Upper lobe of left lung (tissue), 6 donors: ENCODE measurements around the gene BCOR. TPM values are rescaled to one million over a fixed set of nuclear protein-coding genes. Genes with fewer than 3 reads are reported as not detected.

Experiments used
- ATAC-seq, 2 donors: fragments of 200-7000 bp; cut with Tn5 transposase; one replicate each; pipeline ENCODE4 v1.9.1; 2022; ENCODE audit warnings: mild to moderate bottlenecking in 2 of 2, moderate library complexity in 2 of 2; ENCODE audit not compliant: low FRiP score in 2 of 2
- DNase-seq, 2 donors: peaks; one replicate each; pipeline ENCODE4 v3.0.0-alpha.2; 2019 to 2020
- H3K27ac ChIP-seq, 4 donors: fragments of 200-600 bp; sonication (generic); one replicate each; pipeline ENCODE4 v1.5.1; 2016 to 2019
- H3K27me3 ChIP-seq, 4 donors: fragments of 200-600 bp; sonication (generic); one replicate each; pipeline ENCODE4 v1.5.1; 2017 to 2019
- H3K36me3 ChIP-seq, 4 donors: fragments of 200-600 bp; sonication (generic); one replicate each; pipeline ENCODE4 v1.5.1; 2016 to 2019
- H3K4me1 ChIP-seq, 4 donors: fragments of 200-600 bp; sonication (generic); one replicate each; pipeline ENCODE4 v1.5.1; 2018 to 2019
- H3K4me3 ChIP-seq, 4 donors: fragments of 200-600 bp; sonication (generic); one replicate each; pipeline ENCODE4 v1.5.1; 2017 to 2019; ENCODE audit warnings: mild to moderate bottlenecking in 2 of 4, moderate library complexity in 1 of 4
- H3K9me3 ChIP-seq, 4 donors: fragments of 200-600 bp; sonication (generic); one replicate each; pipeline ENCODE4 v1.5.1; 2018 to 2019
- EP300 ChIP-seq, 4 donors: sonication (generic); formaldehyde crosslinking; IDR thresholded peaks; one replicate each; pipeline ENCODE4 v1.5.1; 2017; ENCODE audit warnings: antibody characterized with exemption in 4 of 4, control low read depth in 2 of 4
- POLR2A ChIP-seq, 4 donors: fragments of 450-650 bp; IDR thresholded peaks; one replicate each; pipeline ENCODE4 v1.5.1; 2016 to 2017; ENCODE audit warnings: antibody characterized with exemption in 4 of 4, mild to moderate bottlenecking in 2 of 4
- POLR2AphosphoS5 ChIP-seq, 2 donors: sonication (generic); formaldehyde crosslinking; IDR thresholded peaks; one replicate each; pipeline ENCODE4 v1.5.1; 2017; ENCODE audit warnings: antibody characterized with exemption in 2 of 2
- WGBS, 2 donors: methylation state at CpG; one replicate each; pipeline ENCODE4 v1.1.5; 2017 to 2018; 5-methylcytosine and 5-hydroxymethylcytosine counted together
- total RNA-seq, 6 donors: library from RNA; depleted of rRNA in 4 of 6; stranded (reverse); fragments of >200 nt in 4 of 6; gene quantifications; one replicate each; pipeline versions ENCODE4 v1.1.0 to v1.2.1, GENCODE V29; 2016 to 2021
- TF ChIP-seq, protein P1 (sequence below), 6 experiments: fragments of 450-650 bp in 4 of 6; fragments of 200-600 bp in 2 of 6; sonication (generic) in 2 of 6; IDR thresholded peaks; one replicate each; pipeline ENCODE4 v1.5.1; 2016 to 2019; ENCODE audit warnings: antibody characterized with exemption in 6 of 6
- donor health status: DM: no; HTN: no; CAD: no; lungs with moderate emphysema.
- donor health status: DM: no; HTN: yes; CAD: no; lungs with severe emphysema.

Gene BCOR
- total RNA-seq, 6 donors from 2014 or later, result 17.5 to 40.8 (median 25.6) TPM

DNA sequence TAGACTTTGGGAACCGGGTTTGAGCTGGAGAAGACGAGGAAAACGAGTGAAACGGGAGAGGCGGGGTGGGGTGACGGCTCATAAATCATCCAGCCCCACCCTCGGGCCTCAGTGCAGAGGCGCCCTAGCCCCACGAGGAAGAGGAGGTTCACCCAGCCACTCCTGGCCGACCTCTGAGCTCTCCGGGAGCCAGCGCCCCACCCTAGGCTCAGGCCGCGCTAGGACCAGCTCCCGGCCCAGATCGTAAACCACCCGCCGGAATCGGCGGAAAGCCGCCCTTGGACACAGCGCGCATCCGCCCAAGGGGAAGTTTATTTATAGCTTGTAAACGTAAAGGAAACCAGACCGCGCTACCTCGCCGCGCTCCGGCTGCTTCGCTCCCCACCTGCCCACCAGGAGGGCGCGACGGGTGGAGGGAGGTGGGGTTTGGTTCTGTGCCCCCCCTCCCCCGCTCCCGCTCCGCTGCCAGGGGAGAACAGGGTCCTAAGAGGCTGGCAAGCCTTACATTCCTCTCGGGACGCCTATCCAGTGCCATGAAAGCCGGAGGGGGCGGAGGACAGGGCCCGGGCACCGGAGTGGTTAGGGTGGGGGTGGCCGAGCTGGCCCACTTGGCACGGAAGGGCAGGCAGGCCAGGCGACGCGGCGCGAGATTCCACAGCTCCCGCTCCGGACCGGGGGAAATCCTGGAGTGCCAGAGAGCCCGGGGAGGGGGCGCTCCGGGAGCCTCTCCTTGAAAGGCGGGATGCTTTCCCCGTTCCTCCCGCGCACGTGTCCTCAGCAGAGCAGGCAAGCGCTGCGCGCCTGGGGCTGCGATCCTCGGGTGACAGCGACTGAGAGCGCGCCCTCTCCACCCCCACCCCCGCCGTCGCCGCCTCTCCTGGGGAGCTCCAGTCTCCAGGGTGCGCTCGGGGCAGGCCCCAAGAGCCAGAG is 84.2 kb downstream of the BCOR start:
- peak; percentile 68 to 75 for ATAC-seq
- Histone ChIP-seq H3K9me3 (peaks cover 0 to 6% (median 0%) of the 10 kb centered on the region in 4 donors), H3K36me3 (no peaks in the 10 kb centered on the region), H3K4me3 (peak overlapping the region; percentile 22 to 63 (median 54)), H3K27me3 (peaks cover 0 to 45% (median 0%) of the 10 kb centered on the region in 4 donors), H3K4me1 (peaks cover 20 to 62% (median 25%) of the 10 kb centered on the region in 4 donors), H3K27ac (peak overlapping the region; percentile 86 to 94 (median 90))
- peak; percentile 57 to 87 for DNase-seq
- TF ChIP-seq EP300 (IDR thresholded peaks at IDR 0.05) (no peak), POLR2A (IDR thresholded peaks at IDR 0.05) (no peak), POLR2AphosphoS5 (IDR thresholded peaks at IDR 0.05) (peak in 1 of 2 donors; percentile 48)
- TF ChIP-seq, protein P1, sequence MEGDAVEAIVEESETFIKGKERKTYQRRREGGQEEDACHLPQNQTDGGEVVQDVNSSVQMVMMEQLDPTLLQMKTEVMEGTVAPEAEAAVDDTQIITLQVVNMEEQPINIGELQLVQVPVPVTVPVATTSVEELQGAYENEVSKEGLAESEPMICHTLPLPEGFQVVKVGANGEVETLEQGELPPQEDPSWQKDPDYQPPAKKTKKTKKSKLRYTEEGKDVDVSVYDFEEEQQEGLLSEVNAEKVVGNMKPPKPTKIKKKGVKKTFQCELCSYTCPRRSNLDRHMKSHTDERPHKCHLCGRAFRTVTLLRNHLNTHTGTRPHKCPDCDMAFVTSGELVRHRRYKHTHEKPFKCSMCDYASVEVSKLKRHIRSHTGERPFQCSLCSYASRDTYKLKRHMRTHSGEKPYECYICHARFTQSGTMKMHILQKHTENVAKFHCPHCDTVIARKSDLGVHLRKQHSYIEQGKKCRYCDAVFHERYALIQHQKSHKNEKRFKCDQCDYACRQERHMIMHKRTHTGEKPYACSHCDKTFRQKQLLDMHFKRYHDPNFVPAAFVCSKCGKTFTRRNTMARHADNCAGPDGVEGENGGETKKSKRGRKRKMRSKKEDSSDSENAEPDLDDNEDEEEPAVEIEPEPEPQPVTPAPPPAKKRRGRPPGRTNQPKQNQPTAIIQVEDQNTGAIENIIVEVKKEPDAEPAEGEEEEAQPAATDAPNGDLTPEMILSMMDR (IDR thresholded peaks at IDR 0.05), result no peak
- 2 to 8% methylated on average over 15 to 28 of the region's 76 CpGs for WGBS, 2 donors

DNA sequence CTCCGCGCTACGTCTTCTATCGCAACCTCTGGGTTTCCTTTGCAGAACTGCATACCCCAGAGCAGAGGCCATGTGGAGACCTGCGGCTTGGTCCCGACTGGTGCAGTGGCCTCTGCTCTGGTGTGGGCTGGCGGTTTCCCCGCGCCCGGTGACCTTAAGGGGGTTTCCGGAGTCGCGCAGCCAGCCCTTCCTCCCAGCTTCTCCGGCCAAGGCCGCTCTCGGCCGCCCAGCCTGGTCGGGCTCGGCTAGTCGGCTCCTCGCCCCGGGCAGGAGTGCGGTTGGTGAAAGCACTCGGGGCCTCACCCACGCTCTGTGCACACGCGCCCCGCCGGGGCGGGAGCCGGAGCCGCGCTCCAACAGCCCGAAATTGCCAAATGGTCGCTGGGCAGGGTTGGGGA is 84.9 kb downstream of the BCOR start:
- Histone ChIP-seq H3K4me3 (peak overlapping the region in 3 of 4 donors; percentile 49 to 63 (median 59)), H3K27ac (peak overlapping the region; percentile 86 to 94 (median 90)), H3K36me3 (no peaks in the 10 kb centered on the region), H3K9me3 (peaks cover 0 to 6% (median 0%) of the 10 kb centered on the region in 4 donors), H3K27me3 (peaks cover 0 to 45% (median 0%) of the 10 kb centered on the region in 4 donors), H3K4me1 (peaks cover 24 to 67% (median 28%) of the 10 kb centered on the region in 4 donors)
- ATAC-seq (peak; percentile 62 to 70), DNase-seq (peak; percentile 32 to 88)
- 0 to 11% methylated on average over 1 to 31 of the region's 35 CpGs for WGBS, 2 donors
- TF ChIP-seq POLR2A (IDR thresholded peaks at IDR 0.05), result no peak

DNA sequence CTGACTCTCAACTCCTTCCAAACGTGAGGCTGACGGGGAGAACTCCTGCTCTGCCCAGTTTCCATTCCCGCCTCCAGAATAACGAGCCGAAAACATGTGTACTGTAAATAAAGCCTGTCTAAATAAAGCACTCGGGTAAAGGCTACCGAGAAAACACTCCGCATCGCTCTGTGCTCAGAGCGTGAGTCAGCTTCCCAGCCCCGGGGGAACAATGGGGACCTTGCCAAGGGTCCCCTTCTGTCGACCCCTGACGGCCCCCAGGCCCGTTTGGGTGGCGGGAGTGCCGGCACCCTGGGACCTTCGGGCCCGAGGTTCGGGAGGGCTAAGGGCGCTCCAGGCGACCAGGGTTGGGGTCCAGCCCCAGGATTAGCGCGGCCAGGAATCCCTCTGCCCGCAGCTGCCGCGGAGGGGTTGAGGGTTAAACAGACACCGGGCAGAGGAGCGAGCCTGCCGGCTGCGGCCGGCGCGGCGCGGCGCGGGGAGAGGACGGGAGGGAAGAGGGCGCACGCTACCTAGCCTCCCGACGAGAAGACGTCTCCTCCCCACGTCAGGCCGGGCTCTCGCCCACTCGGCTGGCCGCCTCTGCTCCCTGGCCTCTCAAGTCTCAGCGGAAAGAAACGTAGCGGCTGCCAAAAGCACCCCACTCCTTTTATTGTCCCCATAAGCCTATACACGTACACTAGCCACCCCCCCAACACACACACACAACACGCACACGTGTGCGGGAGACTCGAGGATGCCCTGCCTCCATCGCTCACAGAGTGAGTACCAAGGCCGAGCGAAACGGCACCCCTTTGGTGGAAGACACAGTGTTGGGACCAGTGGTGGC is 85.5 kb downstream of the BCOR start:
- H3K27me3 ChIP-seq, result peaks cover 0 to 50% (median 0%) of the 10 kb centered on the region in 4 donors
- TF ChIP-seq EP300 (IDR thresholded peaks at IDR 0.05) (no peak), POLR2A (IDR thresholded peaks at IDR 0.05) (no peak), POLR2AphosphoS5 (IDR thresholded peaks at IDR 0.05) (peak in 1 of 2 donors; percentile 16)
- TF ChIP-seq, protein P1 (IDR thresholded peaks at IDR 0.05), result no peak
- H3K9me3 ChIP-seq, result peaks cover 0 to 6% (median 0%) of the 10 kb centered on the region in 4 donors
- DNase-seq (peak in 1 of 2 donors; percentile 85), ATAC-seq (peak in 1 of 2 donors; percentile 32)
- peak overlapping the region; percentile 86 to 94 (median 90) for H3K27ac ChIP-seq
- no peaks in the 10 kb centered on the region for H3K36me3 ChIP-seq
- peak overlapping the region in 3 of 4 donors; percentile 49 to 63 (median 59) for H3K4me3 ChIP-seq
- 9% methylated on average over 56 of the region's 60 CpGs; no CpG with 5 or more reads in 1 of the 2 donors for WGBS, 2 donors
- peaks cover 24 to 67% (median 28%) of the 10 kb centered on the region in 4 donors for H3K4me1 ChIP-seq

DNA sequence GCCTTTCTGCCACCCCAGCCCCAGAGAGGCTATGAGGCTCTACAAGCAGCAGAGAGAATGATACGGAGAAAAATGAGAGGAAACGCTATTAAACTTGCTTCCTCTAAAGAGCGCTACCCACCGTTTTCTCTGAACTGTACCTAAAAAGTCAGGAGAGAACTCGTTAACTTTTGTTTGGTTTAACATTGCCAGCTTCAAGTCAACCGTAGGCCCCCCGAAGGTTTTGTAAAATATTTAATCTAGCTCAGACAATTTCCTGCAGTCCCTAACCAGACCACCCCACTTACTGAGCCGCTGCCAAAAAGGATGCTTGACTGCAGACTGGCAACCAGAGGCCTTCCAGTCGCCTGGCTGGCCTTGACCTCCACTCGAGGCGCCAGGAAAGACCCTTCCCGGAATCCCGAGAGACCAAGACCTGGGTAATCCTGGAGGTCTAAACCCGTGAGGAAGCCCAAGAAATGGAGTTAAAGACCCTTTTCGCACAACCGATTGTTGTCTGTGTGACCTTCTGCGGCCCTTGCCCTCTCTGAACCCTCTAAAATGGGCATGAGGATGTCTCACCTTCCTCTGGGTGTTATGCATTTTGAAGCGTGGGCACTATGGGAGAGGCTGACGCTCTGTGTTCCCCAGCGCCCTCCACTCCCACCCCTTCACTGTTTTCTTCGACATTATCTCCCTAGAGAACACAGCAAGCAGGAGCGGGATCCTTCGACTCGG is 86.3 kb downstream of the BCOR start:
- WGBS, 2 donors, result 38 to 65% methylated on average over 18 to 24 of the region's 24 CpGs
- DNase-seq (no peak), ATAC-seq (no peak)
- Histone ChIP-seq H3K27ac (peak overlapping the region in 3 of 4 donors; percentile 86 to 94 (median 91)), H3K4me1 (peaks cover 24 to 68% (median 28%) of the 10 kb centered on the region in 4 donors), H3K36me3 (no peaks in the 10 kb centered on the region), H3K9me3 (peaks cover 0 to 1% (median 0%) of the 10 kb centered on the region in 4 donors), H3K27me3 (peaks cover 0 to 55% (median 0%) of the 10 kb centered on the region in 4 donors), H3K4me3 (no peak overlapping the region)
- no peak for TF ChIP-seq POLR2AphosphoS5 (IDR thresholded peaks at IDR 0.05)
- no peak for TF ChIP-seq POLR2A (IDR thresholded peaks at IDR 0.05)
- no peak for TF ChIP-seq EP300 (IDR thresholded peaks at IDR 0.05)
- TF ChIP-seq, protein P1 (IDR thresholded peaks at IDR 0.05), result no peak
